Panc1 (cell line): ENCODE results near the gene SCAF8. TPM values are rescaled to one million over a fixed set of nuclear protein-coding genes. Genes with fewer than 3 reads are reported as not detected.
A peak's percentile ranks its signal among the peaks of the same experiment; 100 is the strongest.

Experiments used
- ATAC-seq: fragments of 200-7000 bp; cut with Tn5 transposase; 2 replicates; pipeline ENCODE4 v1.9.1; 2020; ENCODE audit warnings: mild to moderate bottlenecking, moderate library complexity
- BruUV-seq: library from RNA; stranded (reverse); fragments of 400-500 nt; replicated peaks from 2 replicates; lab custom pipeline; 2021; lab: Mats Ljungman, UMichigan
- CTCF ChIA-PET: fragments of 300-600 bp; sonication (Branson Sonifier 250); formaldehyde crosslinking; loops from one replicate; lab custom pipeline; 2022; ENCODE audit warnings: antibody characterized with exemption; lab: Charles Lee
- POLR2A ChIA-PET: fragments of 300-600 bp; sonication (Branson Sonifier 250); formaldehyde crosslinking; loops from one replicate; lab custom pipeline; 2022; ENCODE audit warnings: antibody characterized with exemption; lab: Charles Lee
- DNase-seq: peaks from one replicate; pipeline ENCODE4 v3.0.0-alpha.2; 2010; ENCODE audit warnings: low read depth, low spot score
- H3K27ac ChIP-seq: 2 replicates; pipeline ENCODE4 v1.5.1; 2011; ENCODE audit warnings: mild to moderate bottlenecking, low read length, inconsistent platforms
- H3K27me3 ChIP-seq: fragments of 200-500 bp; sonication (Bioruptor generic); 2 replicates; pipeline ENCODE4 v1.6.0; 2014; ENCODE audit warnings: low read length, inconsistent platforms; ENCODE audit not compliant: control insufficient read depth, insufficient read depth
- H3K36me3 ChIP-seq: fragments of 200-500 bp; sonication (Bioruptor generic); 2 replicates; pipeline ENCODE4 v1.5.1; 2014; ENCODE audit warnings: inconsistent platforms, mild to moderate bottlenecking, low read length, moderate library complexity; ENCODE audit not compliant: control insufficient read depth, insufficient read depth
- H3K4me1 ChIP-seq: 2 replicates; pipeline ENCODE4 v1.5.1; 2011; ENCODE audit warnings: inconsistent platforms, mild to moderate bottlenecking, low read length, moderate library complexity; ENCODE audit not compliant: control insufficient read depth, insufficient read depth
- H3K4me3 ChIP-seq, 2 experiments: 2 replicates each; pipeline ENCODE4 v1.5.1; 2011 to 2012; ENCODE audit warnings: low read depth in 2 of 2, low read length in 2 of 2, mild to moderate bottlenecking in 2 of 2, inconsistent platforms in 1 of 2, moderate library complexity in 1 of 2
- H3K9me3 ChIP-seq: fragments of 200-500 bp; sonication (Bioruptor generic); 2 replicates; pipeline ENCODE4 v1.5.1; 2014; ENCODE audit warnings: low read depth, mild to moderate bottlenecking, inconsistent platforms, low read length, moderate library complexity; ENCODE audit not compliant: control insufficient read depth, insufficient read depth
- CTCF ChIP-seq: fragments of 450-650 bp; IDR thresholded peaks from 2 replicates; pipeline ENCODE4 v1.5.1; 2017; ENCODE audit warnings: mild to moderate bottlenecking
- POLR2AphosphoS5 ChIP-seq: IDR thresholded peaks from 2 replicates; pipeline ENCODE4 v1.6.1; 2012; ENCODE audit warnings: mild to moderate bottlenecking, low read depth, low read length, moderate library complexity
- REST ChIP-seq, 2 experiments: IDR thresholded peaks; 2 replicates each; pipeline ENCODE4 v1.6.1; 2011 to 2012; ENCODE audit warnings: low read depth in 2 of 2, control low read depth in 1 of 2, low read length in 1 of 2, mild to moderate bottlenecking in 1 of 2, moderate library complexity in 1 of 2; ENCODE audit not compliant: insufficient read depth in 1 of 2
- SIN3A ChIP-seq: IDR thresholded peaks from 2 replicates; pipeline ENCODE4 v1.6.1; 2012; ENCODE audit warnings: low read depth, mild to moderate bottlenecking, low read length, moderate library complexity, borderline replicate concordance; ENCODE audit not compliant: insufficient read depth
- TCF7L2 ChIP-seq: IDR thresholded peaks from 2 replicates; pipeline ENCODE4 v1.6.1; 2011; ENCODE audit warnings: mild to moderate bottlenecking, low read depth, low read length, inconsistent platforms
- in situ Hi-C: cut with HindIII; loops from 2 replicates; pipeline ENCODE4 v1.10.0; 2016; ENCODE audit warnings: low sequenced_read_pairs, low pct_unique_long_range_greater_than_20kb
- intact Hi-C: fragments of 100-400 bp; cut with micrococcal nuclease; formaldehyde crosslinking; loops from one replicate; pipeline ENCODE4 v1.10.0; 2022; ENCODE audit not compliant: unreplicated experiment
- total RNA-seq: library from RNA; stranded (reverse); gene quantifications from one replicate; pipeline ENCODE4 v1.2.1, GENCODE V29; 2021; ENCODE audit not compliant: unreplicated experiment

SCAF8 gene
- total RNA-seq, 1 experiment from 2014 or later, result 38.9 TPM

GRCh38 chr6:154861825-154862224 is 128.6 kb downstream of the SCAF8 start:
- Histone ChIP-seq H3K27me3 (no peaks in the 10 kb centered on the region), H3K36me3 (no peaks in the 10 kb centered on the region), H3K27ac (no peak overlapping the region), H3K9me3 (no peaks in the 10 kb centered on the region), H3K4me3 (no peak overlapping the region), H3K4me1 (no peaks in the 10 kb centered on the region)
- DNase-seq, result no peak
- TSS peak; percentile 8 for BruUV-seq
- no peak for ATAC-seq
- in situ Hi-C loops (no loop called here), intact Hi-C loops (loop anchor here (10.0 kb wide), 1 partner anchor 403 kb away; the partner anchor contains the start of gene CLDN20)
- TF ChIP-seq CTCF (no peak), TCF7L2 (no peak)
- ChIA-PET POLR2A (interaction anchor here (0.6 kb wide), 1 partner anchor 289 kb away, joined by 7 read pairs; no protein-coding TSS in a partner anchor), CTCF (no interaction called here)

- CTCF ChIA-PET, result no interaction called here
- no TSS peak for BruUV-seq
- in situ Hi-C loops, result no loop called here
Measured at GRCh38 chr6:154862536-154862935, 129.3 kb downstream of the SCAF8 start.

More at GRCh38 chr6:154862536-154862935, 129.3 kb downstream of the SCAF8 start:
- no peaks in the 10 kb centered on the region for H3K9me3 ChIP-seq
- no peaks in the 10 kb centered on the region for H3K4me1 ChIP-seq
- no peaks in the 10 kb centered on the region for H3K36me3 ChIP-seq
- no peak for DNase-seq
- ATAC-seq, result no peak
- H3K4me3 ChIP-seq, result no peak overlapping the region
- no peak overlapping the region for H3K27ac ChIP-seq
- TF ChIP-seq POLR2AphosphoS5 (no peak), REST (IDR thresholded peaks at IDR 0.05; ENCODE audit: insufficient read depth in 1 of 2, low read depth in 2 of 2, low read length in 1 of 2) (no peak), TCF7L2 (no peak), CTCF (no peak), SIN3A (no peak)
- intact Hi-C loops, result loop anchor here (10.0 kb wide), 1 partner anchor 402 kb away; the partner anchor contains the start of gene CLDN20
- POLR2A ChIA-PET, result no interaction called here
- no peaks in the 10 kb centered on the region for H3K27me3 ChIP-seq
